VCaP (cell line): Measurements from ENCODE around the gene PDLIM1.

Experiments
- H3K27ac ChIP-seq: fragments of 450-650 bp; 2 replicates; pipeline ENCODE4 v1.5.1; 2017
- CTCF ChIP-seq: fragments of 450-650 bp; conservative IDR thresholded peaks from 2 replicates; pipeline ENCODE4 v1.5.1; 2017; ENCODE audit warnings: mild to moderate bottlenecking, moderate library complexity

The PDLIM1 gene

GRCh38 chr10:95268438-95268837 is 22.4 kb downstream of the PDLIM1 start:
- H3K27ac ChIP-seq: no peak overlapping the region
- no peak for TF ChIP-seq CTCF

- H3K27ac ChIP-seq: no peak overlapping the region
- no peak for TF ChIP-seq CTCF
Observed at GRCh38 chr10:95267251-95267650, 23.6 kb downstream of the PDLIM1 start.

- no peak overlapping the region for H3K27ac ChIP-seq
- TF ChIP-seq CTCF: no peak
Observed at GRCh38 chr10:95266674-95267095, 24.1 kb downstream of the PDLIM1 start.

GRCh38 chr10:95265572-95265971 is 25.2 kb downstream of the PDLIM1 start:
- H3K27ac ChIP-seq: no peak overlapping the region
- TF ChIP-seq CTCF: no peak

- no peak overlapping the region for H3K27ac ChIP-seq
- TF ChIP-seq CTCF: no peak
Observed at GRCh38 chr10:95264227-95265051, 26.4 kb downstream of the PDLIM1 start.

GRCh38 chr10:95263864-95264226 is 27.0 kb downstream of the PDLIM1 start:
- no peak overlapping the region for H3K27ac ChIP-seq

More at GRCh38 chr10:95263864-95264226, 27.0 kb downstream of the PDLIM1 start:
- no peak for TF ChIP-seq CTCF
